ENCODE measurements around the gene ZNF594.

GRCh38 chr17:5139458-5139732, 52.3 kb downstream of the ZNF594 start:
- TF ChIP-seq POLR2AphosphoS5 (IDR thresholded peaks at IDR 0.05; ENCODE audit: borderline replicate concordance, low read depth, low read length), result no peak
- TF ChIP-seq EZH2 (IDR thresholded peaks at IDR 0.05), result no peak
